Esophagus squamous epithelium (tissue), 4 donors: ENCODE data around the gene KLF11.

Experiments
- CTCF ChIP-seq, 6 experiments: fragments of 450-650 bp in 4 of 6; fragments of 200-600 bp in 2 of 6; sonication (generic) in 2 of 6; IDR thresholded peaks; one replicate each; pipeline ENCODE4 v1.5.1; 2016 to 2019; ENCODE audit warnings: antibody characterized with exemption in 6 of 6, mild to moderate bottlenecking in 4 of 6, moderate library complexity in 4 of 6
- POLR2A ChIP-seq, 4 donors: fragments of 450-650 bp; IDR thresholded peaks; one replicate each; pipeline ENCODE4 v1.6.1; 2017; ENCODE audit warnings: antibody characterized with exemption in 4 of 4, mild to moderate bottlenecking in 4 of 4, moderate library complexity in 3 of 4

DNA sequence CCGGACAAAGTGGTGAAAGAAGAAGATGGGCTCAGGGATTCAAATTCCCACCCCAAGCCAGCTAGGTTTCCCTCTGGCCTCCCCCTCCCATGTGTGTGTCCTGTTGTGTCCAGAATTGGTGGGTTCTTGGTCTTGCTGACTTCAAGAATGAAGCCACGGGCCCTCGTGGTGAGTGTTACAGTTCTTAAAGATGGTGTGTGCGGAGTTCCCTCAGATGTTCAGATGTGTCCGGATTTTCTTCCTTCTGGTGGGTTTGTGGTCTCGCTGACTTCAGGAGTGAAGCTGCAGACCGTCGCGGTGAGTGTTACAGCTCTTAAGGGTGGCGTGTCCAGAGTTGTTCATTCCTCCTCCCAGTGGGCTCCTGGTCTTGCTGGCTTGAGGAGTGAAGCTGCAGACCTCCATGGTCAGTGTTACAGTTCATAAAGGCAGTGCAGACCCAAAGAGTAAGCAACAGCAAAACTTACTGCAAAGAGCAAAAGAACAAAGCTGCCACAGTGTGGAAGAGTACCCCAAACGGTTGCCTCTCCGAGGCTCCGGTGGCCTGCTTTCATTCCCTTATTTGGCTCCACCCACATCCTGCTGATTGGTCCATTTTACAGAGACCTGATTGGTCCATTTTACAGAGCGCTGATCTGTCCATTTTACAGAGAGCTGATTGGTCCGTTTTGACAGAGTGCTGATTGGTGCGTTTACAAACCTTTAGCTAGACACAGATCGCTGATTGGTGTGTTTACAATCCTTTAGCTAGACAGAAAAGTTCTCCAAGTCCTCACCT lies 37.7 kb upstream of the KLF11 start:
- TF ChIP-seq CTCF (IDR thresholded peaks at IDR 0.05) (no peak), POLR2A (IDR thresholded peaks at IDR 0.05) (no peak)
